Ureter (tissue), 1 donor: ENCODE data around the gene CMIP. TPM values are rescaled to one million over a fixed set of nuclear protein-coding genes. Genes with fewer than 3 reads are reported as not detected.
"Not testable (repeated sequence)": the region's sequence is repeated elsewhere in the genome, so short reads cannot be mapped to it uniquely, and the experiment has no call there.

Source experiments
- DNase-seq: peaks from one replicate; pipeline ENCODE4 v3.0.0-alpha.2; 2020; ENCODE audit warnings: low spot score
- total RNA-seq: library from RNA; stranded (reverse); gene quantifications from one replicate; pipeline ENCODE4 v1.2.4, GENCODE V29; 2023
- donor health status: DM: yes; HTN: yes; CAD: no.

The CMIP gene
- total RNA-seq, result 98.0 TPM

DNA sequence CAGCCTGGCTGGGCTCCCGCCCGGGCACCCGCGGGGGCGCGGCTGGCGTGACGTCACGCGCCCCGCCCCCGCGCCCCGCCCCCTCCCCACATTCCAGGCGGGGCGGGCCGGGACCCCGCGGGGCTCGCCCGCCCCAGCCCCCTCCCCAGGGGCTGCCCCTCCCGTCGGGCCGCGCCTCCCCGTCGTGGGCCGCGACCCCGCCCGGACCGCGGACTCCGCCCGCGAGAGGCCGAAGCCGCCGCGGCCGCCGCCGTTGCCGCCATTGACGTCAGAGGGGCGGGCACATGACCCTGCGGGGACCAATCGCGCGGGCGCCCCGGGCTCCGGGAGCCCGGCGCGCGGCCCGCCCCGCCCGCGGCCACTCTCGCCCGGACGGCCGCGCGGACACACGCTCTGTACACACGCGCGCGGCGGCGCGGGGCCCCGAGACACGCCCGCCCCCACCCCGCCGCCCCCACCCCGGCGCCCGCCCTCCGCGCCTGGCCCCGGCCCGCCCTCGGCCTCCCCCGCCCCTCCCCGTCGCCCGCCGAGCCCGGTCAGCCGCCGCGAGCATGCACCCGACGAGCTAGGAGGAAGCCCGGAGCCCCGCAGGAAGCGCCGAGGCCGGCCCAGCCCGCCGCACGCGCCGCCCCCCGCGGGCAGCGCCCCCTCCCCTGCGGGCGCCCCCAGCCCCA, at the start of gene CMIP:
Gene CMIP, plus strand, starts transcription at position 361 of the 674 bp plus-strand sequence.
- DNase-seq, result peak; percentile 83

- no peak for DNase-seq
These were observed 49.5 kb upstream of the CMIP start for GRCh38 chr16:81394966-81395655.

DNA sequence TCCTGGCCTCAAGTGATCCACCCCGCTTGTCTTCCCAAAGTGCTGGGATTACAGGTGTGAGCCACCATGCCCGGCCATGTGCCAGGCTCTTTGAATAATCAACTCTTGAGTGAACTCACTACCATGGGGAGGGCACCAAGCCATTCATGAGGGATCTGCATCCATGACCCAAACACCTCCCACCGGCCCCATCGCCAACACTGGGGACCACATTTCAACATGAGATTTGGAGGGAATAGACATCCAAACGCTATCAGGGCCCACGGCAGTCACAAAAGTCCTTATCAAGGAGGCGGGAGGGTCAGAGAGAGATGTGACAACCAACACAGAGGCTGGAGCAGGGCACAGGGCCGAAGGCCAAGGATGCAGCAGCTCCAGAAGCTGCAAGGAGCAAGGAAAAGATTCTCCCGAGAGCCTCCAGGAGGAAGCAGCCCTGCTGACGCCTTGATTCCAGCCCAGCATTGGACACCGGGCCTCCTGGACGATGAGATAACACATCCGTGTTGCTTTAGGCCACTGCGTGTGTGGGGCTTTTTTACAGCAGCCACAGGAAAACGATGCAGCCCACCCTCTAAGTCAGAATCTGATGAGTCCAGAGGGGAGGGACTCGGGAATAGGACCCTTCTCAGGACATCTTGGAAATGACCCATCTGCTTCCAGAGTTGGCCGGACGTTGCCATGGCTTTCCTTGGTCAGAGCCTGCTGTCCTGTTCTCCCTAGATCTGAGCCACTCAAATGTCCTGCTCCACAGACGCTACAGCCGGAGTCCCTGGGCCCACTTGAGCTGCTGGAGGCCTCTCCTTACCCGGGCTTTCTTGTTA, 47.3 kb upstream of the CMIP start:
- no peak for DNase-seq

DNA sequence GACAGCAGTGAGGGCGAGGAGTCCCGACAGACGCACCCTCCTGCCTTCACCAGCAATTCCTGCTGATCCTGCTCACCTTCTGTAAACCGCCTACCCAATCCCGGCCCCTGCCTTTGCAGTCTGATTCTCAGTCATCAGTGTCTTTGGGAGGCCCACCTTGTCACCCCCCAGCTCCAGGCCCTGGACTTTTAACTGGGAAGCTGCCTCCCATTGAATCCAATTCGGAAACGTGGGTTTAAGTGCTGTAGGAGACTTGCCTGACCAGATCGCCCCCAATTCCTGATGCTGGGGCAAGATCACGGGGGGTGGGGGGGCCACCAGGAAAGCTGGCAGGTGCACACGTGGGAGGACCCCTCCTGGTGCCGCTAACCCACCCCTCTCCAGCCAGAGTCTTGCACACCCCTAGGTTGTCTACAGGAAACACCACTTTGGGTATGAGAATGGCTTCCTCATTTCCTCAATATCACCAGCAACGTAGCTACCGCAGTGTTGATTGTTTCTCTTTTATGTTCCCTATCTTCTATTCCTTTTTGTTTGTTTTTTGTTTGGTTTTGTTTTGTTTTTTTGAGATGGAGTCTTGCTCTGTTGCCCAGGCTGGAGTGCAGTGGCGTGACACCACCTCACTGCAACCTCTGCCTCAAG, 46.6 kb upstream of the CMIP start:
- no peak for DNase-seq

DNA sequence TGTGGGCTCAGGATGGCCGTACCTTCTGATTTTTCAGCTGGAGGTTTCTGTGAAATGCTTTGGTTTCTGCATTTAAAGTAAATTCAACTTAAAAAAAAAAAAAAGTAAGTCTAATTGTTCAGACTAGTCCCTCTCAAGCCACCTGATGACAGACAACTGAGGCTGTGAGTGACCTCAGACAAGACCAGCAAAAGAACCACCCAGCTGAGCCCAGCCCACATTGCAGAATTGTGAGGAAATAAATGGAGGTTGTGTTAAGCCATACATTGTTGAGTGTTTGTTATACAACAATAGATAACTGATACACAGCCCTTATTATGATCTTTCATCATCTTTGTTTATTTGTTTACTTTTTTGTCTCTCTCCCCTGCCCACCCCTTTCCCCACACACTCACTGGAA, 44.7 kb upstream of the CMIP start:
- no peak for DNase-seq

DNA sequence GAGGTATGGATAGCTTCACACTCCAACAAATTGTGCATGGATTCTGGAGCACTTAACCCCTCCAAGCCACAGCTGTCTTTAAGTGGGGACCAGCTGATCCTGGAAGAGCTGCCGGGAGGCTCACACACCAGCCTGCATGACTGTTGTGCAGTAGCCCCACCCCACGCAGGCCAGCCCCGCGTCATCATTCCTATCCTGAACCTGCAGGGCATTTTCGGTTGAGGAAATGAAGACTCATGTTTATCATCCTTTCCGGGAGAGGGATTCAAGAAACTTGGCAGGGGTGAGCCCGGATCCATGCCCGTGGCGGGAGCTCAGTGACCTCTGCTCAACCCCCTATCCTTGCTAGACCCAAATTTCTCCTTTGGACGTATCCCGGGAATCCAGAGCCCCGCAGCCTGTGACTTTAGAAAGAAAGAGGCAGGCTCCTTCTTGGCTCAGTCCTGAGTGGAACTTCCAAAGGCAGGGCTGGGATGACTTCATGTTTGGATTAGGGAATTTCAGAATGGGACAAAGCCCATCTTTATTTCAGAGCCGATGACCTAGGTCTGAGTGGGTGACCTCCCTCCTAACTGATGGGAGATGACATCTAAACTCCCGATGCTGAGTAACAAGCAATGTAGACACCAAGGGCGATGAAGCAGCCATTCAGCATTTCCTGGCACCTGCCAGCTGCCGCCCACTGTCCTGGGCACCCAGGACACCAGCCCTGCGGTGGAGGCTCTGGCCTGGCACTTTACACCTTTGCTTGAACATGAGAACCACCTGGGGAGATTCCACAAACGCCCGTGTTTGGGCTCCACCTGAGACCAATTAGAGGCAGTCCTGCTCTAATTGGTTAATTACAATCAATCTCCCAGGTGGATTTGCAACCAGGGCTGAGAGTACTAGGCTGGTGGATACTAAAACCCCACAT, 43.3 kb upstream of the CMIP start:
- no peak for DNase-seq

GRCh38 chr16:81403208-81403600, 41.4 kb upstream of the CMIP start:
- DNase-seq, result no peak

DNA sequence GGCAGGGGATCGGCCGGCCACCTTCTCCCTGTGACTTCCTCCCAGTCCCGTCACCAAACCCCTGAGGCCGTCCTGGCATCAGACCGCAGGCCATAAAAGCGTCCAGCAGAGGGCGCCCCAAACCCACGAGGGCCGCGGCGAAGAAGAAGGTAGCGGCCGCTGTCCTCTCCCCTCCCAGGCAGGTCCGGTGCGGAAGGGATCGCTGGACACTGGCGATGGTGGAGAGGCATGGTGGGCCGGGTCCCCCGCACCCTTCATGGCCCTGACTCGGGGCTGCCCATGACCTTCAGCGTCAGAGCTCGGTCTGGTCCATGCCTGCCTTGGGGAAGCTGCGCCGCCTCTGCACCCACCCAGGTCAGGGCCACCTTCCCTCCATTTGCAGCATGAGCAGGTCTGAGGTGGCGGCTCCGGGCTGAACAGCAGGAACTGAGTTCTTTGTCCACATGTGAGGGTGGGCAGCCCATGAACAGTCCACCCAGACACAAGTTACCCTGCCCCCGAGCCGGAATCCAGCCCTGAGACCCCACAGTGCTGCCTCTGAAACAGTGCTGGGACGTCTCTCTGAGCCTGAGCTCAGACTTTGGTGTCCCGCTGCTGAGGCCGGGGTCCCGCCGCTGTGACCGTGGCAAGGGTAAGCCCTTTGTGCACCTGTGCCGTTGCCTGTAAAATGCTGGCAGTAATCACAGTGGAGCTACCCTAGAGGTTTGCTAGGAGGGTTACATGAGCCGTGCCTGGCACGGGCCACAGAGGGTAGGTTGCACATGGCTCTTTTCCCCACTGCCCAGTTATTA, 40.8 kb upstream of the CMIP start:
- peak; percentile 90 for DNase-seq

GRCh38 chr16:81405002-81405401, 39.6 kb upstream of the CMIP start:
- not testable (repeated sequence) for DNase-seq

GRCh38 chr16:81405702-81406113, 38.9 kb upstream of the CMIP start:
- no peak for DNase-seq

DNA sequence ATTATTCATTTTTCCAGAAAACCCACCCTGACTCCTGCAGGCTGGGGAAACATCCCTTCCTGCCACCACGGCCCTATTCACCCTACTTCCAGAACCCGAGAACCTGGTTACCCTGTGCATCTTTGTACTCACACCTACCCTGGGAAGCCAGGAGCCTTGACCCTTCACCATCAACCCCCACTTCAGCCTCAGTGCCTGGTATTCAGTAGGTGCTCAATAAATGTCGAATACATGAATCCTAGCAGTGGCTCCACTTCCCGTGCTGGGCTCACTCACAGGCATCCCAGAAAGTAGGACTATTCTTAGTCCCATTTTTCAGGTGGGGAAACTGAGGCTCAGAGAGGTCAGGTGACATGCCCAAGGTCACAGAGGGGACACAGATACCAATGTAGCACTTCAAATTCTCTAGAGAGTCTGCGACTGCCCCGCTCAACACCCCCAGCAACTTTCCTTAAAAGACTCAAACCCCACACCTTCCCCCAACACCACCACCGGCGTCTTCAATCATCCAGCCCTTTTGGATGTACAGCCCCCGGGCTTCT, 36.1 kb upstream of the CMIP start:
- no peak for DNase-seq

DNA sequence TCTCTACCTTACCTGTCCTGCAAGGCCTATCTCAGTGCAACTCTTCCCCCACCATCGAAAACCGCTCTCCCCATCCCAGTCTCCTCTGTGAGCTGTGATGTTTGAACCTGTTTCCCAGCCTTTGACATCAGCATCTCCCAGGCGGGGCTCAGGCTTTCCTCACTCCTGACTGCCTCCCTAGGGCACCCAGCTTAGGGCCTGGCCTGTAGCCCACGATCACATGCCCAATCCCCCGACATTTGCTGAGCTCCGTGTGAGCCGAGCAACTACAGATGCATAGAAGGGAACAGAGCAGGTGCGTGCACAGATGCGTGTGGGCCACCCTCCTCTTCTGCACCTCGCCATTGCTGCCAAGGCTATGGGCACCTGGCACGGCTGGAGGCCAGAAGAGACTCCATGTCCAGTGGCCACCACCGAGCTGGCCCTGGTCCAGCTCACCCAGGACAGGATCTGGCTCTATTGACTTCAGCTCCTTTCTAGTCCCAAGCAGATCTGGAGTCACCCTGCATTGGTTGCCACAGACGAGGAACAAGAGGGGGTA, 35.5 kb upstream of the CMIP start:
- DNase-seq, result no peak

GRCh38 chr16:81410643-81411293, 33.8 kb upstream of the CMIP start:
- DNase-seq, result no peak

DNA sequence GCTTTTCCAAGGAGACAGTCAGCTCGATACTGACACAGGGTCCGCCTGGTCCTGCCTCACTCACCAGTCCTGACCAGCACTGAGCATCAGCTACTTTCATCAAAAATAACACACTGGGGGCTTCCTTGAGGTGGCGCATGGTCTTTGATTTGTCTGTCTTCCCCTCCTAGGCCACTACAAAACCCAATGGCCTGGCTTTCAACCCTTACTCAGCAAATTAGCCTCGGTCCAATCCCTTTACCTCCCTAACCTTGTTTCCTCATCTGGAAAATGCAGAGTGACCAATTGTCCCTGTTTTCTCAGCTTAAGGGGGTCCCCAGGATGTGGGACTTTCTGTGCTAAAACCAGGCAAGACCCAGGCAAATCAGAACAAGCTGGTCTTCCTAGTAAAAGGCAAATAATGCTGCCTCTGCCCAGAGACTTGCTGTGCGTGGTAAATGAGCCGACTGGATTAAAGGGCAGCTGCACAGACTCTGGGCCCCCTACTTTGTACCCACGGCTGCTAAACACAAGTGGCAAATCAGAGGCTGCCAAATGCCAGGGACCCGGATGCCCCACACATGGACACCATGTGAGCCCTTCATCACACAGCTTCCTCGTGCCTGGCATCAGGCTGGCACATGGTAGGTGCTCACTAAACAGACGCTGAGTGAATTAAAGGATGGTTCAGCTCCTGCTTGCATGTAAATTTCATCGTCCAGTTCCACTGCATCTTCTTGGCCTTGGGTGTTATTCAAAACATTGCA, 31.2 kb upstream of the CMIP start:
- DNase-seq, result no peak

- DNase-seq, result no peak
These were observed 28.9 kb upstream of the CMIP start for GRCh38 chr16:81415751-81416150.

DNA sequence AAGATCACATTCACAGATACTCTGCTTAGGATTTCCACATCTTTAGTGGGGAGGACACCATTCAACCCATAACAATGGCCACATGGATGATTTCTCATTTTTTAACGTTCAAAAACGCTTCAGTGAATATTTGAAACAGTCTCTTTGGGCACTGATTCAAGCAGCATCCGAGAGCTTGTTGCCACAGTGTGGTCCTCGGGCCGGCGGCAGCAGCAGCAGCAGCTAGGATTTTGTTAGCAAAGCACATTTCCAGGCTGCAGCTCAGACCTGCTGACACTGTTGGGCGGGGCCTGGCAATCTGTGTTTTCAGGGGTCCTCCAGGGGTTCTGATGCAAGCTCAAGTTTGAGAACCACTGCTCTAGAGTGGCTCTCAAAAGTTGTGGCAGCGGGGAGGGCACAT, 27.9 kb upstream of the CMIP start:
- no peak for DNase-seq

DNA sequence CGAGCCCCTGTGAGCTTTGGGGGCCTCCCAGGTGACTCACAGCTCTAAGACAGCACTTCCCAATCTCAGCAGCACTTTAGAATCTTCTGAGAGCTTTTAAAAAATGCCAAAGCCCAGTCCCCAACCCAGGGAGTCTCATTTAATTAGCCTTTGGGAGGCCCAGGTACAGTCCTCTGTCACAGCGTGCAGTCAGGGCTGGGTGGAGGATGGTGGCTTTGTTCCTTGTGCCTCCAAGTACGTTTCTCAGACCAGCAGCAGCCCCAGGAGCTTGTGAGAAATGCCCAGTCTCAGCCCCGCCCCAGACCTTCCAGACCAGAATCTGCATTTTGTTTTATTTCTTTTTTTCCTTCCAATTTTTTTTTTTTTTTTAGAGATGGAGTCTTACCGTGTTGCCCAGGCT, 27.4 kb upstream of the CMIP start:
- DNase-seq, result no peak

DNA sequence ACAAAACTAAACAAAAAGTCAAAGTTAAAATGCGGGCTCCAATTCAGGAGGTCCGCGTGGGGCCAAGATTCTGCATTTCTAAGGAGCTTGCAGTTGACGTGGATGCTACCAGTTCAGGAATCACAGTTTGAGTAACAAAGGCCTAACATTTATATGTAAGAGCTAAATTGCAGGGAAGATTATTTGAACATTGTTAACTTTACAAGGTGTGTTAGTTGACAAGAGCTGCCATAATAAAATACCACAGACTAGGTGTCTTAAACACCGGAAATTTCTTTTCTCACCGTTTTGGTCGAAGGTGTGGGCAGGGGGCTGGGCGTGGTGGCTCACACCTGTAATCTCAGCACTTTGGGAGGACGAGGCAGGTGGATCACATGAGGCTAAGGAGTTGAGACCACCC, 24.8 kb upstream of the CMIP start:
- DNase-seq, result no peak

- DNase-seq, result no peak
These were observed 23.5 kb upstream of the CMIP start for GRCh38 chr16:81421126-81421525.
